PC-3 (cell line): ENCODE data around the gene SLC7A7. TPM values are rescaled to one million over a fixed set of nuclear protein-coding genes. Genes with fewer than 3 reads are reported as not detected.

ENCODE experiments used
- ATAC-seq: fragments of 200-7000 bp; cut with Tn5 transposase; 2 replicates; pipeline ENCODE4 v1.9.1; 2020; ENCODE audit warnings: mild to moderate bottlenecking, moderate library complexity
- BruUV-seq: library from RNA; stranded (reverse); fragments of 400-500 nt; replicated peaks from 2 replicates; lab custom pipeline; 2021; lab: Mats Ljungman, UMichigan
- CTCF ChIA-PET: fragments of 300-600 bp; sonication (Branson Sonifier 250); formaldehyde crosslinking; loops from one replicate; lab custom pipeline; 2022; ENCODE audit warnings: antibody characterized with exemption; lab: Charles Lee
- POLR2A ChIA-PET: fragments of 300-600 bp; sonication (Branson Sonifier 250); formaldehyde crosslinking; loops from one replicate; lab custom pipeline; 2022; ENCODE audit warnings: antibody characterized with exemption; ENCODE audit not compliant: unreplicated experiment; lab: Charles Lee
- DNase-seq: peaks from one replicate; pipeline ENCODE4 v3.0.0-alpha.2; 2015
- H2AFZ ChIP-seq: fragments of 300-600 bp; sonication (generic); 2 replicates; pipeline ENCODE4 v1.6.0; 2016; ENCODE audit warnings: antibody characterized with exemption, low read length
- H3F3A ChIP-seq: fragments of 300-600 bp; sonication (generic); one replicate; pipeline ENCODE4 v1.6.0; 2017; ENCODE audit warnings: antibody characterized with exemption, low read length, control low read depth, mild to moderate bottlenecking; ENCODE audit not compliant: unreplicated experiment
- H3K27ac ChIP-seq: fragments of 300-600 bp; sonication (generic); 2 replicates; pipeline ENCODE4 v1.5.1; 2016; ENCODE audit warnings: mild to moderate bottlenecking, low read length
- H3K27me3 ChIP-seq: fragments of 300-600 bp; sonication (generic); 2 replicates; pipeline ENCODE4 v1.6.1; 2016; ENCODE audit warnings: low read length, mixed read lengths
- H3K36me3 ChIP-seq: fragments of 300-600 bp; sonication (generic); 2 replicates; pipeline ENCODE4 v1.6.1; 2016; ENCODE audit warnings: low read depth, mixed run types, low read length, mixed read lengths
- H3K4me1 ChIP-seq: fragments of 300-600 bp; sonication (generic); 2 replicates; pipeline ENCODE4 v1.5.1; 2016; ENCODE audit warnings: low read length; ENCODE audit not compliant: insufficient read depth
- H3K4me2 ChIP-seq: fragments of 300-600 bp; sonication (generic); 2 replicates; pipeline ENCODE4 v1.6.0; 2016; ENCODE audit warnings: low read length
- H3K4me3 ChIP-seq: fragments of 300-600 bp; sonication (generic); 2 replicates; pipeline ENCODE4 v1.5.1; 2016; ENCODE audit warnings: mild to moderate bottlenecking, low read length, mixed read lengths
- H3K79me2 ChIP-seq: fragments of 300-600 bp; sonication (generic); 2 replicates; pipeline ENCODE4 v1.6.1; 2017; ENCODE audit warnings: low read length, mixed read lengths
- H3K9ac ChIP-seq: fragments of 300-600 bp; sonication (generic); 2 replicates; pipeline ENCODE4 v1.6.0; 2016; ENCODE audit warnings: mild to moderate bottlenecking, low read length
- H3K9me2 ChIP-seq: fragments of 300-600 bp; sonication (generic); replicated peaks from 2 replicates; pipeline ENCODE4 v1.6.1; 2016; ENCODE audit warnings: mixed run types, low read length, mixed read lengths
- H3K9me3 ChIP-seq: fragments of 300-600 bp; sonication (generic); 2 replicates; pipeline ENCODE4 v1.6.1; 2016; ENCODE audit warnings: low read length, mixed read lengths
- H4K20me1 ChIP-seq: fragments of 300-600 bp; sonication (generic); 2 replicates; pipeline ENCODE4 v1.6.1; 2016; ENCODE audit warnings: low read length, mixed read lengths
- CTCF ChIP-seq: fragments of 300-600 bp; sonication (generic); conservative IDR thresholded peaks from 2 replicates; pipeline ENCODE4 v1.5.1; 2017; ENCODE audit warnings: antibody characterized with exemption, low read depth, mild to moderate bottlenecking, low read length
- EZH2 ChIP-seq: fragments of 300-600 bp; sonication (generic); IDR thresholded peaks from one replicate; pipeline ENCODE4 v1.6.1; 2017; ENCODE audit warnings: antibody characterized with exemption, mild to moderate bottlenecking, low read length; ENCODE audit not compliant: unreplicated experiment
- EZH2phosphoT487 ChIP-seq: fragments of 300-600 bp; sonication (generic); IDR thresholded peaks from 2 replicates; pipeline ENCODE4 v1.6.1; 2018; ENCODE audit warnings: mild to moderate bottlenecking, antibody characterized with exemption, low read length, borderline replicate concordance
- intact Hi-C: fragments of 100-400 bp; cut with micrococcal nuclease; formaldehyde crosslinking; loops from 2 replicates; pipeline ENCODE4 v1.9.0; 2023
- total RNA-seq: library from RNA; depleted of rRNA; stranded (reverse); fragments of >200 nt; gene quantifications from 2 replicates; pipeline ENCODE4 v1.2.3, GENCODE V29; 2014

Gene SLC7A7
- total RNA-seq, 1 experiment from 2014 or later, result not detected

DNA sequence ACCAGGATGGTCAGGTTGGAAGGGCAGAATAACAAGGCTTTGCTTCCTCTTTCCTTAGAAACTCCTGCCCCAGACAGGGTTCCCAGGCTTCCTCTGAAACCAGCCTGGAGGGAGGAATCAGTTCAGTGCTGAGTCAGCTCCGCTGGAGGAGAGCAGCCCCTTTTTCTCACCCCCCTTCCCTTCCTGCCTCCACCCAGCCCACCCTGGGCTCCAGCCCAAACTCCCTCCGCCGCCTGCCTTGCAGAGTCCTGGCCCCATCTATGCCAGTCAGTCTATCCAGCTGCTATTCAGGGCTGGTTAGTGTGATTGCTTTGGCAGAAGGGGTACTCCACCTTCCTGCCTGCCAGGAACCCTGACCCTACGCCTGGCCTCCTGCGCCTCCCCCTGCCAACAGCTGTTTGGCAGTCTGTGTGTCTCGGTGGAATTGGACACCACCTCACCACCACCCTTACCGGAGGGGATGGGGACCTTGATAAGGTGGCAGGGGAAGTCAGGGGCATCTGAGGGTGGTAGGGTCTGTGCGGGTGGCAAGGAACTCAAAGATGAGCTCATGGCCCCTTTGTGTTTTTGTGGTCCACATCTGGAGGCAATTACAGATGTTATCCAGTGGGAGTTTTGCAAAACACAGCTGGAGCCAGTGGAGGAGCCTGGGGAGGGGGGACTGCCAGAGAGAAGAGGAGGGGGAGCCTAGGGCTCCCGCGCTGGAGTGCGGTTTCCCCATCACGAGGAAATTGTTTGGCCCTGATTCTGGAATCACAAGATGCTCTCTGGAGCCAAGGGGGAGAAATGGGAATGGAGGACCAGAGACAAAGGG, 33.3 kb upstream of the SLC7A7 start:
- peaks cover 39% of the 10 kb centered on the region for H3K4me1 ChIP-seq
- BruUV-seq, result no TSS peak
- no peak for DNase-seq

GRCh38 chr14:22847661-22848341, 32.6 kb upstream of the SLC7A7 start:
- Histone ChIP-seq H3K27ac (peak overlapping the region; percentile 58), H3K9ac (no peak overlapping the region)
- no peak for ATAC-seq

More for the DNA sequence above, 33.3 kb upstream of the SLC7A7 start:
- H4K20me1 ChIP-seq, result no peaks in the 10 kb centered on the region
- no peaks in the 10 kb centered on the region for H3K9me3 ChIP-seq
- ATAC-seq, result no peak
- no peak overlapping the region for H2AFZ ChIP-seq
- ChIA-PET POLR2A (no interaction called here), CTCF (no interaction called here)
- H3K4me3 ChIP-seq, result no peak overlapping the region
- intact Hi-C loops, result no loop called here
- peak overlapping the region; percentile 58 for H3K27ac ChIP-seq
- H3K79me2 ChIP-seq, result no peaks in the 10 kb centered on the region
- H3K9ac ChIP-seq, result no peak overlapping the region
- no peak overlapping the region for H3K4me2 ChIP-seq
- H3K36me3 ChIP-seq, result peaks cover 8% of the 10 kb centered on the region
- H3K27me3 ChIP-seq, result no peaks in the 10 kb centered on the region
- no peaks in the 10 kb centered on the region for H3F3A ChIP-seq
- no peak for TF ChIP-seq CTCF
- TF ChIP-seq EZH2phosphoT487, result no peak
- TF ChIP-seq EZH2, result no peak
- no peaks in the 10 kb centered on the region for H3K9me2 ChIP-seq

More at GRCh38 chr14:22847661-22848341, 32.6 kb upstream of the SLC7A7 start:
- Histone ChIP-seq H3K4me2 (no peak overlapping the region), H3K27me3 (no peaks in the 10 kb centered on the region), H3K9me2 (no peaks in the 10 kb centered on the region), H3K4me1 (peaks cover 34% of the 10 kb centered on the region), H3F3A (no peaks in the 10 kb centered on the region), H3K36me3 (peaks cover 10% of the 10 kb centered on the region), H2AFZ (no peak overlapping the region), H3K9me3 (no peaks in the 10 kb centered on the region), H3K4me3 (no peak overlapping the region), H4K20me1 (no peaks in the 10 kb centered on the region), H3K79me2 (no peaks in the 10 kb centered on the region)
- no TSS peak for BruUV-seq
- no peak for DNase-seq
- ChIA-PET CTCF (no interaction called here), POLR2A (no interaction called here)
- intact Hi-C loops, result no loop called here
- TF ChIP-seq CTCF (no peak), EZH2 (no peak), EZH2phosphoT487 (no peak)
